Measurements from ENCODE around the gene GATAD2A.

The GATAD2A gene

GRCh38 chr19:19529783-19530422 is 124.4 kb downstream of the GATAD2A start:
- in situ Hi-C loops (cut with MboI; ENCODE audit: low sequenced_read_pairs): no loop called here

- in situ Hi-C loops (cut with MboI; ENCODE audit: low sequenced_read_pairs): no loop called here
These were observed 124.9 kb downstream of the GATAD2A start for GRCh38 chr19:19530423-19530804.

GRCh38 chr19:19530889-19531288 is 125.4 kb downstream of the GATAD2A start:
- in situ Hi-C loops (cut with MboI; ENCODE audit: low sequenced_read_pairs): no loop called here

GRCh38 chr19:19531951-19532805 is 126.7 kb downstream of the GATAD2A start:
- in situ Hi-C loops (cut with MboI; ENCODE audit: low sequenced_read_pairs): no loop called here

- in situ Hi-C loops (cut with MboI; ENCODE audit: low sequenced_read_pairs): no loop called here
These were observed 127.6 kb downstream of the GATAD2A start for GRCh38 chr19:19532806-19533701.

GRCh38 chr19:19533841-19534240 is 128.4 kb downstream of the GATAD2A start:
- in situ Hi-C loops (cut with MboI; ENCODE audit: low sequenced_read_pairs): no loop called here

GRCh38 chr19:19534556-19535265 is 129.2 kb downstream of the GATAD2A start:
- in situ Hi-C loops (cut with MboI; ENCODE audit: low sequenced_read_pairs): no loop called here

GRCh38 chr19:19535311-19536191 is 130.1 kb downstream of the GATAD2A start:
- in situ Hi-C loops (cut with MboI; ENCODE audit: low sequenced_read_pairs): no loop called here

- in situ Hi-C loops (cut with MboI; ENCODE audit: low sequenced_read_pairs): no loop called here
These were observed 131.9 kb downstream of the GATAD2A start for GRCh38 chr19:19537075-19538048.

- in situ Hi-C loops (cut with MboI; ENCODE audit: low sequenced_read_pairs): no loop called here
These were observed 132.7 kb downstream of the GATAD2A start, which contains the start of gene CILP2 for GRCh38 chr19:19538061-19538784. CILP2 (plus strand) TSS chr19:19538265; CDS start chr19:19538350, 85 bp downstream.

GRCh38 chr19:19538785-19539166 is 133.3 kb downstream of the GATAD2A start:
- in situ Hi-C loops (cut with MboI; ENCODE audit: low sequenced_read_pairs): no loop called here

- in situ Hi-C loops (cut with MboI; ENCODE audit: low sequenced_read_pairs): no loop called here
These were observed 134.2 kb downstream of the GATAD2A start for GRCh38 chr19:19539698-19540063.

GRCh38 chr19:19540064-19540714 is 134.7 kb downstream of the GATAD2A start:
- in situ Hi-C loops (cut with MboI; ENCODE audit: low sequenced_read_pairs): no loop called here

GRCh38 chr19:19540715-19541515 is 135.4 kb downstream of the GATAD2A start:
- in situ Hi-C loops (cut with MboI; ENCODE audit: low sequenced_read_pairs): no loop called here

GRCh38 chr19:19541616-19542015 is 136.1 kb downstream of the GATAD2A start:
- in situ Hi-C loops (cut with MboI; ENCODE audit: low sequenced_read_pairs): no loop called here

- in situ Hi-C loops (cut with MboI; ENCODE audit: low sequenced_read_pairs): no loop called here
These were observed 137.0 kb downstream of the GATAD2A start for GRCh38 chr19:19542507-19542906.

- in situ Hi-C loops (cut with MboI; ENCODE audit: low sequenced_read_pairs): no loop called here
These were observed 137.6 kb downstream of the GATAD2A start for GRCh38 chr19:19543101-19543500.

All from hTERT RPE-1 (cell line).